A172 (cell line): ENCODE results near the gene PDCD7. TPM values are rescaled to one million over a fixed set of nuclear protein-coding genes. Genes with fewer than 3 reads are reported as not detected.
A peak's percentile ranks its signal among the peaks of the same experiment; 100 is the strongest.
"Not testable (repeated sequence)": the region's sequence is repeated elsewhere in the genome, so short reads cannot be mapped to it uniquely, and the experiment has no call there.

Experiments
- DNase-seq: peaks from one replicate; pipeline ENCODE4 v3.0.0-alpha.2; 2015; ENCODE audit warnings: low spot score
- total RNA-seq: library from RNA; depleted of rRNA; stranded (reverse); fragments of >200 nt; shearing (Covaris generic); gene quantifications from 2 replicates; pipeline ENCODE4 v1.2.3, GENCODE V29; 2014

Gene PDCD7
- total RNA-seq, 1 experiment from 2014 or later = 18.7 TPM

- no peak for DNase-seq
Measured at GRCh38 chr15:65091946-65092770, 41.5 kb downstream of the PDCD7 start.

DNA sequence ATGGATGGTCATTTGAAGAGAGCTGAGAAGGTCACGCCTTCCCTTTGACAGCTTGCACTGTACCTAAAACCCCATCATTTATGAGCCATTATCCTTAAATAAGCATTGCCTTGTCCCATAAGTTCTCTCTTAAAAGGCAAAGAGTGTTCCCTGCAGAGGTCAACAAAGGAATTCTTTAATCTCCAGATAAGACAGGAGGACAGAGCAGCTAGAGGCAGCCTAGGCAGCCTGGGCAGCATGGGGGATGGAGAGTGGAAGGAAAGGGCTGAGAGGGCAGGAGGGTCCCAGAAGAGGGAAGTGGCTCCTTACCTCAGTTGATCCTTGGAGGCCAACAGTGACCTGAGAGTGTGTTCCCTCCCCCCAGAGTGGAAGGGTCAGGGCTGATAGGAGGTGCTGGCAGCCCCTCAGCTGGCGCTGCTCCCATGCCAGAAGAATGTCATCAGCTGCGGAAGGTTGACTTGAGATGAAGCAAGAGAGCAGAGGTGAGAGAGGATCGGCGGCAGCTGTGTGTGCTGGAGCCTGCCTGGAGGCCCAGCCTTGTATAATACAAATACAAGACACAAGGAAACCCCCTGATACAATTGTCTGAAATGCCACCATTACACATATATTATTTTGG is 44.3 kb downstream of the PDCD7 start:
- no peak for DNase-seq

DNA sequence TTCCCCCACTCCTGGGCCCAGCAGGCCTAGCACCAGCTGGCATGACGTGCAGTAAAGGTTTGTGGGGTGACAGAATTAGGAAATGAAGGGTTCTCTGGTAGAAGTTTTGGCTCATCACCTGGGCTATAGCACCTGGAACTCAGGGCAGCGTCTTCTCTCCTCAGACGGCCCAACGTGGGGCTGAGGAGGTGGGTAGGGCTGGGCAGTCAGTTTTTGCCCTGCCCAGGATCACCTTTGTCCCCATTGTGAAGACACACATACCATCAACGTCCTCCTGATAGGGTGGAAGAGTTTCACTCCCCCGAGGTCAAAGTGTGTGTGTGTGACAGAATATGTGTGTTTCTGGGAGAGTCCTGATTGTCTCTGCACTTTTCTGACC is 45.0 kb downstream of the PDCD7 start:
- DNase-seq = no peak

DNA sequence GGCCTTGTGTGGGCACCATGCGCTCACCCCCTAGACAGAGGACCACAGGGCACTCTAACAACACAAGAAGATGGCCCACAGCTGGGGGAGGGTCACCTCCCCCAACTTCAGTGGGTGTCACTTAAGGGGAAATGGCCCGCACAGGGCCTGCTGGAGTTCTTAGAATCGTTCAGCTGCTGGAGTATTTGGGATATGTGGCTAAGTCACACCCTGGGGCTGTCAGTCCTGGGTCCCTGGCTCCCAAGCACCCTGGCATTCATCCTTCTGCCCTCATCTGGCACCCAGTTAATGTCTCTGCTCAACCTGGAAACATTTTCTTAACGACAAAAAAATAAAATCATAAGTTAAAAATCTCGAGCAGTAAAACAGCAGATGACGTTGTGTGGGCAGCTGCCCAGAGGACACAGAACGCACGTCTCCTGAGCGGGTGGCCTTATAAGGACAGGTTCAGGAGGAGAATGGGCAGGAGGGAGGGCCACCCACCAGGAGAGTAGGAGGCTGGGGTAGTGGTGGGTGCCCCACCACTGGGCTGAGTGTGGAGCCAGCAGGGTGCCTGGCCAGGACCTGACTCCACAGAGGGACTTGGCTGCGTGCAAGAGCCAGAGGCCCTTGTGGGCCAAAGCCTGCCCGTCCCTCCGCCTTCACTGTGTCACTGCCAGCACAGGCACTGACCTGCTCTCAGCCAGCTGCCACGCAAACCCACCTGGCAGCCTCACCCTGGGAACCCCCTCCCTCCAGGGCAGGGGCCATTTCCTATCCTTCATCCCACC is 45.5 kb downstream of the PDCD7 start:
- DNase-seq = no peak

DNA sequence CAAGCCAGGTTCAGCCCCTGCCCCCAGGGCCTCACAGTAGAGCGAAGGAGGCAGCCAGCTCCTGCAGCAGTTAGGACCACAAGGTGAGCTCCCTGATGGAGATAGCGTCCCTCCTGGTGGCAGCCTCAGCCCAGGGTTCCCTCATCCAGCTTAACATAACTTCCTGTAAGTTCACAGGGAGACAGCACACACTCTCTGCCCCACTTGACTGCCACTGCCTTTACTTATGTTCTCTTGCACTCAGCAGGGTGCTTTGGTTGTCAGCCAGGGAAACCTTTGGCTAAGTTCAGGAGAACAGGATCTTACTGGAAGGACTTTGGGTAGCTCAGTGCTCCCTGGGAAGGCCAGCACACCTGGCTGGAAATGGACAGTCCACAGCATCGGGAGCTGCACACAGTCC is 46.2 kb downstream of the PDCD7 start:
- no peak for DNase-seq

DNA sequence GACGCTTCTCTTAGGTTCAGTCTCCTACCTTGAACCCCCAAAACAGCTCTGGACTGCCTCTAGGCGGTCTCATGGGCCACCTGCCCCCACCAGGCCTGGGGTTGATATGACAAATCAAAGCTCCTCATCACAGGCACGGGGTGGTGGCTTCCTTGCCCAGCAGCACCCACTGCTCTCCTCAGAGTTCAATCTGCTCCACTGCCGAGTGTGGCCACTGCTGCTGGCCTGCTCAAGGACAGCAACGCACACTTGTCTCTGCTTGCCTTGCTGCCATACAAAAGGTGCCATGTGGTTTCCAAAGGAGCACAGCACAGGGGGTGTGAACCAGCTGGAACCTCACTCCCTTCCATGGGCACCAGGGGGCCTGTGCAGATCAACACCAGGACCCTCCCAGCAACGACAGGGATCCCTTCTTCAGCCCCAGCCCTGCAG is 46.9 kb downstream of the PDCD7 start:
- DNase-seq = no peak

GRCh38 chr15:65085990-65086679 is 47.5 kb downstream of the PDCD7 start:
- peak; percentile 17 for DNase-seq

GRCh38 chr15:65085207-65085753 is 48.3 kb downstream of the PDCD7 start:
- DNase-seq = no peak

GRCh38 chr15:65084500-65085206 is 49.0 kb downstream of the PDCD7 start:
- no peak for DNase-seq

- no peak for DNase-seq
Measured at GRCh38 chr15:65083262-65083701, 50.3 kb downstream of the PDCD7 start.

GRCh38 chr15:65082303-65082953 is 51.2 kb downstream of the PDCD7 start:
- peak; percentile 23 for DNase-seq

DNA sequence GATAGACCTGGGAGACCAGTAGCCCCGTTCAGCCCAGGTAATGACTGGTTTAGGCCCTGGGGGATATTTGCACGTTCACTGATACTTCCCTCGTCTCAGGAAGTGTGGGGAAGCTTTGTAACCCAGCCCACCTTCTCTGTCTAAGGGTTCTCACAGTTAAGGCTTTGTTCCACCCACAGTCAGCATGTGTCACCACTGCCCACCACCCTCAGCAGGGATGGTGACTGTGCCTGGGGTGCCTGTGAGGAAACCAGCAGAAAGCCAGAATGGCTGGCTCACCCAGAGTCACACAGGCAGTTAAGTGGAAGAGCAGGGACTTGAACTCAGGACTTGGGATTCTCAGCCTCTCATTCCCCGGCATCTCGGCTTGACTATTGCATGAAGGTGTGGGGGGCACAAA is 51.9 kb downstream of the PDCD7 start:
- no peak for DNase-seq

GRCh38 chr15:65081270-65081669 is 52.3 kb downstream of the PDCD7 start:
- DNase-seq = no peak

- no peak for DNase-seq
Measured at GRCh38 chr15:65079580-65079979, 54.0 kb downstream of the PDCD7 start.

- no peak for DNase-seq
Measured at GRCh38 chr15:65077981-65078352, 55.6 kb downstream of the PDCD7 start.

- no peak for DNase-seq
Measured at GRCh38 chr15:65077291-65077980, 56.2 kb downstream of the PDCD7 start.

DNA sequence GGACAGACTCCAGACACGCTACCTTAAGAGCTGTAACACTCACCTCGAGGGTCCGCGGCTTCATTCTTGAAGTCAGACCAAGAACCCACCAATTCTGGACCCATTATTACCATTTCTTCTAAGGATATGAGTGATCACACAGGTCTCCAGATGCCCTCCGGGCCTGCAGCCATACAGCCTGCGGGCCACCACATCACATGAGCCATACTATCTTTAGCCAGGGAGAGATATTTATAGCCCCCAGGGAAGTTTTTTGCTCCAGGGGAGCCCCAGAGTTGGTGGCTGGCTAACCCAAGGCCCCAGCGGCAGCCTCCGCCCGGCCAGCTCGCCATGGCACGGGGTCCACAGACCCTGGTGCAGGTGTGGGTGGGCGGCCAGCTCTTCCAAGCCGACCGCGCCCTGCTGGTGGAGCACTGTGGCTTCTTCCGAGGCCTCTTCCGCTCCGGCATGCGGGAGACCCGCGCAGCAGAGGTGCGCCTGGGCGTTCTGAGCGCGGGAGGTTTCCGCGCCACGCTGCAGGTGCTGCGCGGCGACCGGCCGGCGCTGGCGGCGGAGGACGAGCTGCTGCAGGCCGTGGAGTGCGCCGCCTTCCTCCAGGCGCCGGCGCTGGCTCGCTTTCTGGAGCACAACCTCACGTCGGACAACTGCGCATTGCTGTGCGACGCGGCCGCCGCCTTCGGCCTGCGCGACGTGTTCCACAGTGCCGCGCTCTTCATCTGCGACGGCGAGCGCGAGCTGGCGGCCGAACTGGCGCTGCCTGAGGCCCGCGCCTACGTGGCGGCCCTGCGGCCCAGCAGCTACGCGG is 56.9 kb downstream of the PDCD7 start, which contains the start of gene KBTBD13:
Gene KBTBD13 (plus strand): TSS at position 261 of the 805 bp plus-strand sequence. CDS start 70 bp downstream, at position 331.
- no peak for DNase-seq

DNA sequence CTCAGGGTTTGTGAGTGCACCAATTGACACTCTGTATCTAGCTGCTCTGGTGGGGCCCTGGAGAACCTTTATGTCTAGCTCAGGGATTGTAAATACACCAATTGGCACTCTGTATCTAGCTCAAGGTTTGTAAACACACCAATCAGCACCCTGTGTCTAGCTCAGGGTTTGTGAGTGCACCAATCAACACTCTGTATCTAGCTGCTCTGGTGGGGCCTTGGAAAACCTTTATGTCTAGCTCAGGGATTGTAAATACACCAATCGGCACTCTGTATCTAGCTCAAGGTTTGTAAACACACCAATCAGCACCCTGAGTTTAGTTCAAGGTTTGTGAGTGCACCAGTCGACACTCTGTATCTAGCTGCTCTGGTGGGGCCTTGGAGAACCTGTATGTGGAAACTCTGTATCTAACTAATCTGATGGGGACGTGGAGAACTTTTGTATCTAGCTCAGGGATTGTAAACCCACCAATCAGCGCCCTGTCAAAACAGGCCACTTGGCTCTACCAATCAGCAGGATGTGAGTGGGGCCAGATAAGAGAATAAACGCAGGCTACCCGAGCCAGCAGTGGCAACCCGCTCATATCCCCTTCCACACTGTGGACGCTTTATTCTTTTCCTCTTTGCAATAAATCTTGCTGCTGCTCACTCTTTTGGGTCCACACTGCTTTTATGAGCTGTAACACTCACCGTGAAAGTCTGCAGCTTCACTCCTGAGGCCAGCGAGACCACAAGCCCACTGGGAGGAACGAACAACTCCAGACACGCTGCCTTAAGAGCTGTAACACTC is 57.8 kb downstream of the PDCD7 start:
- DNase-seq = not testable (repeated sequence)
